GM12892 (cell line): ENCODE results near the gene C5orf46.

ENCODE experiments used
- POLR2A ChIP-seq: IDR thresholded peaks from 2 replicates; pipeline ENCODE4 v1.6.1; 2011; ENCODE audit warnings: low read depth, low read length, control low read depth
- TAF1 ChIP-seq: IDR thresholded peaks from 2 replicates; pipeline ENCODE4 v1.6.1; 2011; ENCODE audit warnings: low read depth, mild to moderate bottlenecking, control low read depth, low read length, borderline replicate concordance

DNA sequence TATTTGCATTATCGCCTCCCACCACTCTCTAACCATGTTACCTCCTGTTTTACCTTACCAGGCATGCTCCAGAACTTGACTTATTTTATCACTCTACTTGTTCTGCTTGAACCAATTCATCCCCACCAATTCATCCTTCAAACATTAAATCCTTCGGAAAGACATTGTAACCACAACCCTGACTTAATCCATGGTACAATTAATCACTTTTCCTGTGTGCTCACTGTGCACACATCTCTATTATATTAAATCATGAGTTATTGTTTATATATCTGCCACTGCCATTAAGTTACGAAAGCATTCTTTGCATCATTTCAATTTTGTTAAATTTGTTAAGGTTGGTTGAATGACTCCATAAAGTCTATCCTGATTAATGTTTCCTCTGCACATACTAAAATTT lies 7.4 kb upstream of the C5orf46 start:
- TF ChIP-seq POLR2A (no peak), TAF1 (no peak)
